Astrocyte of the hippocampus (primary cell): Measurements from ENCODE around the gene PLXNA1.

ENCODE experiments used
- DNase-seq: peaks from one replicate; pipeline ENCODE4 v3.0.0; 2011; ENCODE audit warnings: low read depth, low spot score

The PLXNA1 gene

GRCh38 chr3:127002195-127003174 is 19.6 kb downstream of the PLXNA1 start:
- DNase-seq: peak; percentile 97

GRCh38 chr3:127003175-127003555 is 20.2 kb downstream of the PLXNA1 start:
- no peak for DNase-seq

GRCh38 chr3:127003601-127004280 is 20.8 kb downstream of the PLXNA1 start:
- DNase-seq: no peak

- DNase-seq: no peak
These were observed 21.9 kb downstream of the PLXNA1 start for GRCh38 chr3:127004641-127005397.

GRCh38 chr3:127005864-127006500 is 23.1 kb downstream of the PLXNA1 start:
- peak; percentile 45 for DNase-seq

GRCh38 chr3:127006781-127007436 is 24.0 kb downstream of the PLXNA1 start:
- peak; percentile 54 for DNase-seq

GRCh38 chr3:127008236-127008635 is 25.3 kb downstream of the PLXNA1 start:
- DNase-seq: no peak

GRCh38 chr3:127009531-127009930 is 26.6 kb downstream of the PLXNA1 start:
- no peak for DNase-seq

- DNase-seq: no peak
These were observed 28.5 kb downstream of the PLXNA1 start for GRCh38 chr3:127011270-127011992.

GRCh38 chr3:127012091-127012490 is 29.2 kb downstream of the PLXNA1 start:
- DNase-seq: peak; percentile 50

- no peak for DNase-seq
These were observed 30.3 kb downstream of the PLXNA1 start for GRCh38 chr3:127013181-127013580.

- no peak for DNase-seq
These were observed 31.0 kb downstream of the PLXNA1 start for GRCh38 chr3:127013758-127014535.

GRCh38 chr3:127014536-127015281 is 31.8 kb downstream of the PLXNA1 start:
- no peak for DNase-seq

GRCh38 chr3:127015282-127016042 is 32.5 kb downstream of the PLXNA1 start:
- peak; percentile 55 for DNase-seq

- DNase-seq: no peak
These were observed 33.1 kb downstream of the PLXNA1 start for GRCh38 chr3:127016043-127016343.

- no peak for DNase-seq
These were observed 33.5 kb downstream of the PLXNA1 start for GRCh38 chr3:127016461-127016860.

GRCh38 chr3:127017229-127017628 is 34.3 kb downstream of the PLXNA1 start:
- DNase-seq: no peak

- no peak for DNase-seq
These were observed 34.9 kb downstream of the PLXNA1 start for GRCh38 chr3:127017781-127018180.
